Tibial nerve (tissue), 3 donors: Measurements from ENCODE around the gene PPP1R1B.

Source experiments
- CTCF ChIP-seq, 5 experiments: fragments of 200-600 bp in 3 of 5; fragments of 450-650 bp in 2 of 5; sonication (generic) in 3 of 5; IDR thresholded peaks; one replicate each; pipeline ENCODE4 v1.5.1; 2016 to 2019; ENCODE audit warnings: antibody characterized with exemption in 5 of 5, mild to moderate bottlenecking in 3 of 5, moderate library complexity in 2 of 5
- POLR2A ChIP-seq, 2 donors: fragments of 450-650 bp; IDR thresholded peaks; one replicate each; pipeline ENCODE4 v1.6.1; 2017; ENCODE audit warnings: antibody characterized with exemption in 2 of 2, mild to moderate bottlenecking in 2 of 2, moderate library complexity in 2 of 2

DNA sequence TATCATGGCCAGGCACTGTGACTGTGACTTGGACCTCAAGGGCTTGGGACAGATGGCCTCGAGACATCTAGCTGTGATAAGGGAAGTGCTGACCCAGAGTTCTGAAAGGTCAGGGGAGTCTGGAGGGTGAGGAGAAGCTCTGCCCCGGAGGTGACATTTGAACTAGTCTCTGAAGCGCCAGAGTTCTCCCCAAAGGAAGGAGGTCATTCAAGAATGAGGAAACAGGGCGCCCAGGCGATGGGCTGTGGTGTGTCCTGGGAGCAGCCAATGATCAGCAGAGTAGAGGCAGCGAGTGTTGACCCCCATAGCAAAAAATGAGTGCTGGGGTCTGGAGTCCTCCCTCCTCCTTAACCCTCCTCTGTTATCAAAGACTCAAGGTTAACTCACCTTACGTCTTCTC is 15.1 kb downstream of the PPP1R1B start:
- no peak for TF ChIP-seq CTCF (IDR thresholded peaks at IDR 0.05)
- TF ChIP-seq POLR2A (IDR thresholded peaks at IDR 0.05): no peak
